Neural progenitor cell (in vitro differentiated cells): ENCODE results near the gene MSI2. TPM values are rescaled to one million over a fixed set of nuclear protein-coding genes. Genes with fewer than 3 reads are reported as not detected.

Experiments
- DNase-seq: peaks from one replicate; pipeline ENCODE4 v3.0.0-alpha.2; 2016; ENCODE audit warnings: low spot score
- H2AFZ ChIP-seq: fragments of 200-600 bp; sonication (generic); replicated peaks from 2 replicates; pipeline ENCODE4 v1.6.1; 2016; ENCODE audit warnings: antibody characterized with exemption
- H3F3A ChIP-seq: fragments of 200-600 bp; sonication (generic); 2 replicates; pipeline ENCODE4 v1.6.1; 2016; ENCODE audit warnings: antibody characterized with exemption, low read depth
- H3K27ac ChIP-seq: fragments of 200-600 bp; sonication (generic); 2 replicates; pipeline ENCODE4 v1.5.1; 2016; ENCODE audit warnings: mild to moderate bottlenecking
- H3K27me3 ChIP-seq: fragments of 200-600 bp; sonication (generic); 2 replicates; pipeline ENCODE4 v1.6.1; 2016; ENCODE audit warnings: mild to moderate bottlenecking, moderate library complexity
- H3K36me3 ChIP-seq: fragments of 200-600 bp; sonication (generic); 2 replicates; pipeline ENCODE4 v1.5.1; 2016
- H3K4me1 ChIP-seq: fragments of 200-600 bp; sonication (generic); 2 replicates; pipeline ENCODE4 v1.6.1; 2016; ENCODE audit warnings: mixed run types
- H3K4me2 ChIP-seq: fragments of 200-600 bp; sonication (generic); 2 replicates; pipeline ENCODE4 v1.6.1; 2016
- H3K4me3 ChIP-seq: fragments of 200-600 bp; sonication (generic); 2 replicates; pipeline ENCODE4 v1.5.1; 2016
- H3K79me2 ChIP-seq: fragments of 200-600 bp; sonication (generic); 2 replicates; pipeline ENCODE4 v1.6.1; 2016; ENCODE audit warnings: low read depth
- H3K9ac ChIP-seq: fragments of 200-600 bp; sonication (generic); 2 replicates; pipeline ENCODE4 v1.6.1; 2016
- H3K9me3 ChIP-seq: fragments of 200-600 bp; sonication (generic); 2 replicates; pipeline ENCODE4 v1.5.1; 2016; ENCODE audit warnings: low read depth
- H4K20me1 ChIP-seq: fragments of 200-600 bp; sonication (generic); 2 replicates; pipeline ENCODE4 v1.6.1; 2016; ENCODE audit warnings: low read depth
- H3K27ac Mint-ChIP-seq: 3 replicates; pipeline ENCODE4 v1.8.0; 2021; ENCODE audit warnings: mixed read lengths
- H3K27me3 Mint-ChIP-seq: 2 replicates; pipeline ENCODE4 v1.8.0; 2022; ENCODE audit warnings: low read depth, mild to moderate bottlenecking, inconsistent platforms, moderate library complexity, mixed read lengths; ENCODE audit not compliant: insufficient read depth
- H3K36me3 Mint-ChIP-seq: 3 replicates; pipeline ENCODE4 v1.8.0; 2021; ENCODE audit warnings: mixed read lengths
- H3K4me1 Mint-ChIP-seq: 3 replicates; pipeline ENCODE4 v1.8.0; 2021; ENCODE audit warnings: mixed read lengths
- H3K4me3 Mint-ChIP-seq: 3 replicates; pipeline ENCODE4 v1.8.0; 2021; ENCODE audit warnings: mild to moderate bottlenecking, moderate library complexity, mixed read lengths
- H3K9me3 Mint-ChIP-seq: 3 replicates; pipeline ENCODE4 v1.8.0; 2020; ENCODE audit warnings: mixed read lengths
- EZH2 ChIP-seq: fragments of 200-600 bp; sonication (generic); IDR thresholded peaks from 2 replicates; pipeline ENCODE4 v1.6.1; 2017; ENCODE audit warnings: antibody characterized with exemption, mild to moderate bottlenecking, moderate library complexity
- EZH2phosphoT487 ChIP-seq: fragments of 200-600 bp; sonication (generic); IDR thresholded peaks from 2 replicates; pipeline ENCODE4 v1.6.1; 2017; ENCODE audit warnings: antibody characterized with exemption
- total RNA-seq: library from RNA; depleted of rRNA; stranded (reverse); fragments of >200 nt; gene quantifications from 2 replicates; pipeline ENCODE4 v1.2.3, GENCODE V29; 2015; ENCODE audit warnings: low replicate concordance
- TF ChIP-seq, protein P1 (sequence below): fragments of 200-600 bp; sonication (generic); IDR thresholded peaks from 2 replicates; pipeline ENCODE4 v1.5.1; 2017; ENCODE audit warnings: antibody characterized with exemption, mild to moderate bottlenecking

The MSI2 gene
- total RNA-seq, 1 donor from 2014 or later: 96.9 TPM

GRCh38 chr17:57468932-57469775 lies 212.8 kb downstream of the MSI2 start:
- TF ChIP-seq EZH2phosphoT487 (no peak), EZH2 (no peak)
- TF ChIP-seq, protein P1, sequence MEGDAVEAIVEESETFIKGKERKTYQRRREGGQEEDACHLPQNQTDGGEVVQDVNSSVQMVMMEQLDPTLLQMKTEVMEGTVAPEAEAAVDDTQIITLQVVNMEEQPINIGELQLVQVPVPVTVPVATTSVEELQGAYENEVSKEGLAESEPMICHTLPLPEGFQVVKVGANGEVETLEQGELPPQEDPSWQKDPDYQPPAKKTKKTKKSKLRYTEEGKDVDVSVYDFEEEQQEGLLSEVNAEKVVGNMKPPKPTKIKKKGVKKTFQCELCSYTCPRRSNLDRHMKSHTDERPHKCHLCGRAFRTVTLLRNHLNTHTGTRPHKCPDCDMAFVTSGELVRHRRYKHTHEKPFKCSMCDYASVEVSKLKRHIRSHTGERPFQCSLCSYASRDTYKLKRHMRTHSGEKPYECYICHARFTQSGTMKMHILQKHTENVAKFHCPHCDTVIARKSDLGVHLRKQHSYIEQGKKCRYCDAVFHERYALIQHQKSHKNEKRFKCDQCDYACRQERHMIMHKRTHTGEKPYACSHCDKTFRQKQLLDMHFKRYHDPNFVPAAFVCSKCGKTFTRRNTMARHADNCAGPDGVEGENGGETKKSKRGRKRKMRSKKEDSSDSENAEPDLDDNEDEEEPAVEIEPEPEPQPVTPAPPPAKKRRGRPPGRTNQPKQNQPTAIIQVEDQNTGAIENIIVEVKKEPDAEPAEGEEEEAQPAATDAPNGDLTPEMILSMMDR: no peak
- no peaks in the 10 kb centered on the region for H3K9me3 Mint-ChIP-seq
- H2AFZ ChIP-seq: no peak overlapping the region
- H4K20me1 ChIP-seq: peaks cover 98% of the 10 kb centered on the region
- no peaks in the 10 kb centered on the region for H3K27me3 ChIP-seq
- H3K27ac Mint-ChIP-seq: peak overlapping the region; percentile 97
- H3K27ac ChIP-seq: peak overlapping the region; percentile 90
- no peaks in the 10 kb centered on the region for H3K9me3 ChIP-seq
- H3K27me3 Mint-ChIP-seq: peaks cover 5% of the 10 kb centered on the region
- peaks cover 92% of the 10 kb centered on the region for H3K4me1 Mint-ChIP-seq
- H3K36me3 Mint-ChIP-seq: peaks cover 7% of the 10 kb centered on the region
- no peak for DNase-seq
- H3K36me3 ChIP-seq: no peaks in the 10 kb centered on the region
- peaks cover 92% of the 10 kb centered on the region for H3K79me2 ChIP-seq
- H3K4me1 ChIP-seq: peaks cover 87% of the 10 kb centered on the region
- H3K4me3 Mint-ChIP-seq: no peak overlapping the region
- H3K4me3 ChIP-seq: no peak overlapping the region
- H3K9ac ChIP-seq: no peak overlapping the region
- peak overlapping the region; percentile 52 for H3K4me2 ChIP-seq
- H3F3A ChIP-seq: peaks cover 87% of the 10 kb centered on the region

DNA sequence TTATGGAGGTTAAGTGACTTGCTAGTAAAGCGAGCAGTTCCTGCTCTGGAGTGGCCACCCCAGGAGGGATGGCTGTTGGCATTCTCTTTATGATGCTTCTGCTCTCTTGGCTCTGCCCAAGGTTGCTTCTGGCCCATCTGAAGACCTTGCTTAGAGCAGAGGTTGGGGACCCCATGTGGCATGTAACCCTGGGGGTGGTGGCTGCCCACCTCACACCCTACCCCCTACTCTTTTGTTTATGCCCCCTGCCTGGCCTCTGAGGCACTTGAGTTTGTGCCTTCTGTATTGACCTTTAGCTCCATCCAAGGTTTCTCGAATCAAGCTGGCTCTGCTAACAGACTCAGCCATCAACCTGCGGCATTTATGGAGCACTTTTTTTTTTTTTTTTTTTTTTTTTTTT lies 214.6 kb downstream of the MSI2 start:
- Mint-ChIP-seq H3K4me3 (no peak overlapping the region), H3K9me3 (no peaks in the 10 kb centered on the region), H3K27me3 (peaks cover 4% of the 10 kb centered on the region), H3K27ac (peak overlapping the region; percentile 48), H3K4me1 (peaks cover 92% of the 10 kb centered on the region), H3K36me3 (peaks cover 10% of the 10 kb centered on the region)
- Histone ChIP-seq H3K79me2 (peaks cover 89% of the 10 kb centered on the region), H3K27ac (no peak overlapping the region), H3K4me1 (peaks cover 86% of the 10 kb centered on the region), H4K20me1 (peaks cover 98% of the 10 kb centered on the region), H3K36me3 (no peaks in the 10 kb centered on the region), H3F3A (peaks cover 83% of the 10 kb centered on the region), H3K27me3 (no peaks in the 10 kb centered on the region), H2AFZ (no peak overlapping the region), H3K4me3 (no peak overlapping the region), H3K9me3 (no peaks in the 10 kb centered on the region), H3K9ac (no peak overlapping the region), H3K4me2 (no peak overlapping the region)
- TF ChIP-seq, protein P1: no peak
- DNase-seq: no peak

- peak overlapping the region; percentile 8 for H3K4me3 ChIP-seq
- H3K27ac ChIP-seq: no peak overlapping the region
- Mint-ChIP-seq H3K36me3 (peaks cover 12% of the 10 kb centered on the region), H3K4me3 (peak overlapping the region; percentile 51), H3K9me3 (no peaks in the 10 kb centered on the region), H3K4me1 (peaks cover 92% of the 10 kb centered on the region), H3K27me3 (peaks cover 4% of the 10 kb centered on the region), H3K27ac (peak overlapping the region; percentile 93)
- no peak overlapping the region for H3K9ac ChIP-seq
- peak overlapping the region; percentile 73 for H3K4me2 ChIP-seq
- peaks cover 86% of the 10 kb centered on the region for H3F3A ChIP-seq
- no peak overlapping the region for H2AFZ ChIP-seq
- H4K20me1 ChIP-seq: peaks cover 98% of the 10 kb centered on the region
- no peaks in the 10 kb centered on the region for H3K36me3 ChIP-seq
- H3K9me3 ChIP-seq: no peaks in the 10 kb centered on the region
- peak; percentile 69 for DNase-seq
- H3K27me3 ChIP-seq: no peaks in the 10 kb centered on the region
- H3K4me1 ChIP-seq: peaks cover 85% of the 10 kb centered on the region
- H3K79me2 ChIP-seq: peaks cover 88% of the 10 kb centered on the region
- TF ChIP-seq, protein P1: peak; percentile 14
- TF ChIP-seq EZH2phosphoT487: no peak
- TF ChIP-seq EZH2: no peak
Measured at GRCh38 chr17:57471868-57472368, 215.6 kb downstream of the MSI2 start.
